IPS-NIHi11 (cell line): ENCODE results near the gene LRIF1.
"Not testable (repeated sequence)": the region's sequence is repeated elsewhere in the genome, so short reads cannot be mapped to it uniquely, and the experiment has no call there.

ENCODE experiments used
- DNase-seq: peaks from one replicate; pipeline ENCODE4 v3.0.0; 2012; ENCODE audit warnings: mixed read lengths, low spot score

LRIF1 gene

GRCh38 chr1:110963691-110964454 is at the start of gene LRIF1:
LRIF1 (minus strand) TSS chr1:110963922; CDS start chr1:110963688, 234 bp downstream.
- DNase-seq = peak; percentile 94

GRCh38 chr1:111008031-111008430 is 44.3 kb upstream of the LRIF1 start:
- DNase-seq = no peak

- no peak for DNase-seq
These were observed 42.8 kb upstream of the LRIF1 start for GRCh38 chr1:111006556-111006955.

- DNase-seq = not testable (repeated sequence)
These were observed 35.9 kb upstream of the LRIF1 start for GRCh38 chr1:110999607-111000006.

- peak; percentile 26 for DNase-seq
These were observed 28.6 kb upstream of the LRIF1 start for GRCh38 chr1:110992329-110992728.

- DNase-seq = not testable (repeated sequence)
These were observed 27.6 kb upstream of the LRIF1 start for GRCh38 chr1:110991295-110991694.

- DNase-seq = no peak
These were observed 26.8 kb upstream of the LRIF1 start for GRCh38 chr1:110990541-110990940.

- no peak for DNase-seq
These were observed 22.7 kb upstream of the LRIF1 start for GRCh38 chr1:110986407-110986891.

- no peak for DNase-seq
These were observed 18.6 kb upstream of the LRIF1 start for GRCh38 chr1:110982320-110982719.

- DNase-seq = no peak
These were observed 15.4 kb upstream of the LRIF1 start for GRCh38 chr1:110979154-110979553.

- no peak for DNase-seq
These were observed 12.4 kb upstream of the LRIF1 start for GRCh38 chr1:110976089-110976488.

GRCh38 chr1:110975265-110975664 is 11.5 kb upstream of the LRIF1 start:
- DNase-seq = no peak

- no peak for DNase-seq
These were observed 3.5 kb upstream of the LRIF1 start for GRCh38 chr1:110967256-110967655.

GRCh38 chr1:110964455-110964903 is 757 bp upstream of the LRIF1 start:
- DNase-seq = no peak

GRCh38 chr1:110962892-110963690 is 631 bp downstream of the LRIF1 start:
- peak; percentile 38 for DNase-seq

GRCh38 chr1:110961902-110962301 is 1.8 kb downstream of the LRIF1 start:
- DNase-seq = no peak

- DNase-seq = no peak
These were observed 2.8 kb downstream of the LRIF1 start for GRCh38 chr1:110960777-110961420.

- no peak for DNase-seq
These were observed 5.9 kb downstream of the LRIF1 start for GRCh38 chr1:110957798-110958197.

GRCh38 chr1:110956586-110956985 is 7.1 kb downstream of the LRIF1 start:
- no peak for DNase-seq

- no peak for DNase-seq
These were observed 10.7 kb downstream of the LRIF1 start for GRCh38 chr1:110953031-110953430.

GRCh38 chr1:110952031-110952430 is 11.7 kb downstream of the LRIF1 start:
- DNase-seq = no peak

- DNase-seq = no peak
These were observed 12.6 kb downstream of the LRIF1 start for GRCh38 chr1:110951161-110951560.
